Measurements from ENCODE around the gene TAF4B.
"Not testable (repeated sequence)": the region's sequence is repeated elsewhere in the genome, so short reads cannot be mapped to it uniquely, and the experiment has no call there.

TAF4B gene

GRCh38 chr18:26233208-26233607 is 7.0 kb downstream of the TAF4B start:
- no peak for DNase-seq (ENCODE audit: low read depth in 1 of 2, low spot score in 1 of 2)

GRCh38 chr18:26237363-26237762 is 11.1 kb downstream of the TAF4B start:
- not testable (repeated sequence) for DNase-seq (ENCODE audit: low read depth in 1 of 2, low spot score in 1 of 2)

- not testable (repeated sequence) for DNase-seq (ENCODE audit: low read depth in 1 of 2, low spot score in 1 of 2)
Measured at GRCh38 chr18:26238718-26239117, 12.5 kb downstream of the TAF4B start.

GRCh38 chr18:26242392-26242791 is 16.1 kb downstream of the TAF4B start:
- not testable (repeated sequence) for DNase-seq (ENCODE audit: low read depth in 1 of 2, low spot score in 1 of 2)

- not testable (repeated sequence) for DNase-seq (ENCODE audit: low read depth in 1 of 2, low spot score in 1 of 2)
Measured at GRCh38 chr18:26245434-26245833, 19.2 kb downstream of the TAF4B start.

GRCh38 chr18:26252411-26252810 is 26.2 kb downstream of the TAF4B start:
- no peak for DNase-seq (ENCODE audit: low read depth in 1 of 2, low spot score in 1 of 2)

- not testable (repeated sequence) for DNase-seq (ENCODE audit: low read depth in 1 of 2, low spot score in 1 of 2)
Measured at GRCh38 chr18:26254808-26255207, 28.6 kb downstream of the TAF4B start.

- DNase-seq (ENCODE audit: low read depth in 1 of 2, low spot score in 1 of 2): no peak
Measured at GRCh38 chr18:26255695-26256622, 29.7 kb downstream of the TAF4B start.

GRCh38 chr18:26258711-26259110 is 32.5 kb downstream of the TAF4B start:
- DNase-seq (ENCODE audit: low read depth in 1 of 2, low spot score in 1 of 2): no peak

GRCh38 chr18:26259416-26259815 is 33.2 kb downstream of the TAF4B start:
- DNase-seq (ENCODE audit: low read depth in 1 of 2, low spot score in 1 of 2): not testable (repeated sequence)

GRCh38 chr18:26262156-26262555 is 35.9 kb downstream of the TAF4B start:
- DNase-seq (ENCODE audit: low read depth in 1 of 2, low spot score in 1 of 2): no peak

GRCh38 chr18:26267357-26267930 is 41.2 kb downstream of the TAF4B start:
- DNase-seq (ENCODE audit: low read depth in 1 of 2, low spot score in 1 of 2): no peak

- no peak for DNase-seq (ENCODE audit: low read depth in 1 of 2, low spot score in 1 of 2)
Measured at GRCh38 chr18:26268454-26268853, 42.2 kb downstream of the TAF4B start.

- DNase-seq (ENCODE audit: low read depth in 1 of 2, low spot score in 1 of 2): no peak
Measured at GRCh38 chr18:26271917-26272549, 45.8 kb downstream of the TAF4B start.

GRCh38 chr18:26277374-26277773 is 51.1 kb downstream of the TAF4B start:
- no peak for DNase-seq (ENCODE audit: low read depth in 1 of 2, low spot score in 1 of 2)

GRCh38 chr18:26279428-26279827 is 53.2 kb downstream of the TAF4B start:
- DNase-seq (ENCODE audit: low read depth in 1 of 2, low spot score in 1 of 2): no peak

- no peak for DNase-seq (ENCODE audit: low read depth in 1 of 2, low spot score in 1 of 2)
Measured at GRCh38 chr18:26286008-26286407, 59.8 kb downstream of the TAF4B start.

- no peak for DNase-seq (ENCODE audit: low read depth in 1 of 2, low spot score in 1 of 2)
Measured at GRCh38 chr18:26287644-26288043, 61.4 kb downstream of the TAF4B start.

GRCh38 chr18:26290385-26290784 is 64.1 kb downstream of the TAF4B start:
- no peak for DNase-seq (ENCODE audit: low read depth in 1 of 2, low spot score in 1 of 2)

- no peak for DNase-seq (ENCODE audit: low read depth in 1 of 2, low spot score in 1 of 2)
Measured at GRCh38 chr18:26293982-26294381, 67.7 kb downstream of the TAF4B start.

GRCh38 chr18:26298107-26298506 is 71.9 kb downstream of the TAF4B start:
- DNase-seq (ENCODE audit: low read depth in 1 of 2, low spot score in 1 of 2): no peak

- no peak for DNase-seq (ENCODE audit: low read depth in 1 of 2, low spot score in 1 of 2)
Measured at GRCh38 chr18:26301681-26302080, 75.4 kb downstream of the TAF4B start.

All from activated CD4-positive, alpha-beta T cell treated with anti-CD3 and anti-CD28 coated beads, Interleukin-2, amount 50 U/mL, for 24 hours (primary cell).